Mammary epithelial cell (primary cell): ENCODE results near the gene RTN4.

Experiments
- CTCF ChIP-seq, 2 donors: IDR thresholded peaks in 1 of 2; conservative IDR thresholded peaks in 1 of 2; 2 replicates each; pipeline ENCODE4 v1.5.1; 2011 to 2012; ENCODE audit warnings: inconsistent platforms in 2 of 2, low read length in 2 of 2, mild to moderate bottlenecking in 2 of 2, control low read depth in 1 of 2, low read depth in 1 of 2; ENCODE audit not compliant: insufficient read depth in 1 of 2; ENCODE audit errors: extremely low read depth in 1 of 2
- EZH2 ChIP-seq: IDR thresholded peaks from 2 replicates; pipeline ENCODE4 v1.6.1; 2012; ENCODE audit warnings: low read length, inconsistent platforms, borderline replicate concordance

DNA sequence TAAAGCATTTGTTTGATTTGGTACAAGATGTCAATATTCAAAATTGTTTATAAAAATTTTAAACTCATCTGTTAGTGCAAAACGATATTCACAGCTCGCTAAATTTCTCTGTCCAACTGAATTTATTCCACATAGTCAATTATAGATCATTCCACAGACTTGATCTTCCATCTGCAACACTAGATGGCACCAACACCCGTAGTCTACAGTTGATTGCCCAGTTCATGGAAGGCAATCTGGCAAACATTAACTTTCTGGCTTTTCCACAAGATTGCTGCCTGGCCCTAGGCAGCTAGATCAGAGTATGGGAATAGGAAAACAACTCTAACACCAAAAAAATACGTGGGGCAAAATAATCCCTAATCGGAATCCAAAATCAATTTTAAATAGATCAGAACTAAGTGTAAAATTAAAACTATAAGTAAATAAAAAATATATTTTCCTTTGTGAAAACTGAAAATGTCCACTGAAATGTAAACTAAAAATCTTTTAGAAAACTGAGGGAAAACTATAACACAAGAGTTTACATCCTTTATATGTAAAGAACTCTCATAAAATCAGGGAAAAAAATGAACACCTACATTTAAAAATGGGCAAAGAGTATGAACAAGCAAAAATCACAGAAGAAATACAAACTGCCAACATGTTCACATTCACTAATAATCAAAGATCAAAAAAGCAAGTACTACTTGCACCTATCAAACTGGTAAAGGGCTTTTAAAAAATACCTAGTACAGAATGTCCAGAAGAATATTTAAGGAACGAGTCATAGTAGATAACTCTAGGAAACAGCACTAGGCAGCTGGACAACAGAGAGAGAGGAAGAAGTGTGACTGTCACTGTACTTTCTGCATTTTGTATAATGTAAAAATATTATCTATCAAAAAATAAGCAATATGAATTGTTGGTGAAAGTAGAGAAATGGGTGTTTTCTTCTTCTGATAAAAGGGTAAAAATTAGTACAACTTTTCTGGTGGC, 35.0 kb downstream of the RTN4 start:
- peak; percentile 66 to 76 for TF ChIP-seq CTCF (conservative IDR thresholded peaks at IDR 0.05 in 1 of 2, IDR thresholded peaks at IDR 0.05 in 1 of 2; ENCODE audit: extremely low read depth in 1 of 2, insufficient read depth in 1 of 2, low read depth in 1 of 2, low read length in 2 of 2)
- TF ChIP-seq EZH2 = no peak
